Measurements from ENCODE around the gene CCL4L2.
"Not testable (repeated sequence)": the region's sequence is repeated elsewhere in the genome, so short reads cannot be mapped to it uniquely, and the experiment has no call there.

The CCL4L2 gene

DNA sequence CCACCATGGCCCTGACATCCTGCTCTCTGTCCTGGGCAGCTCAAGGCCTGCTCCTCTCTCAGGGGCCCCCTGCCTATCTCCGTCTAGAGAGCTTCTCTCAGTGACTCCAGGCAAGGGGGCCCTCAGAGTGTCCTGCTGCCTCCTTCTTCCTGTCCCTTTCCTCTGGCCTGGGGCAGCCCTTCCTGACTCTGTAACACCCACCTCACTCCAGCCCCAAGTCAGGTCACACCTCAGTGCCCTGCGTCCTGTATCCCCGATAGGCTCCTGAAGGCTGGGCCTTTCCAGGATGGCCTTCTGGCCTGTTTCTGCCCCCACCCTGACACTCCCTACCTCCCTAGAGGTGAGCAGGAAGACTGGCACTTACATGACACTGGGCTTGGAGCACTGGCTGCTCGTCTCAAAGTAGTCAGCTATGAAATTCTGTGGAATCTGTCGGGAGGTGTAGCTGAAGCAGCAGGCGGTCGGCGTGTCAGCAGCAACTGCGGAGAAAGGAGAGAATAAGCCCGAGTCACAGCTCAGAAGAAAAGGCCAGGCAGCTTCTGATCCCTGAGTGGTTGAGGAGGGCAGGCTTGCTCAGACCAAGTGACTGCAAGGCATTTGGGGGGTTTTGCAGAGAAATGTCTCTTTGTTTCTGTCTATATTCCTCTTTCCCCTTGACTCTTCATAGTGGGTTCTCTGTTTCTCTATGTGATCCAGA, 15.3 kb upstream of the CCL4L2 start:
- no peak for DNase-seq (ENCODE audit: low read depth, low spot score)

DNA sequence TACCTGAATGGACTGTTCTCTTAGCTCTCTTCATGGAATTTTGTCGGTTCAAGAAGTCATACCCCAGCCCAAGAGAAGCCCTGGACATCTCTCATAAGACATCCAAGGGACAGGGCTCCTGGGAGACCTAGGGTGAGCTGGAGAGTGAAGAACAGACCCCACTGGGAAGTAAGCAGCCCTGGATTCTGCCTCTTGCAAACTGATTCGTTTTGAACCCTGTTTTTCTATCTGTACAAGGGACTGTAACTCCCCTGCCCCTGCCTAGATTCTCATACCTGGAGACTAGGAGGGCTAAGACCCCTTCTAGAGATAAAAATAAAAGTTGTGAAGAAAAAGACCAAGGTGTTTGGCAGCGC, 14.8 kb upstream of the CCL4L2 start:
- no peak for DNase-seq (ENCODE audit: low read depth, low spot score)

DNA sequence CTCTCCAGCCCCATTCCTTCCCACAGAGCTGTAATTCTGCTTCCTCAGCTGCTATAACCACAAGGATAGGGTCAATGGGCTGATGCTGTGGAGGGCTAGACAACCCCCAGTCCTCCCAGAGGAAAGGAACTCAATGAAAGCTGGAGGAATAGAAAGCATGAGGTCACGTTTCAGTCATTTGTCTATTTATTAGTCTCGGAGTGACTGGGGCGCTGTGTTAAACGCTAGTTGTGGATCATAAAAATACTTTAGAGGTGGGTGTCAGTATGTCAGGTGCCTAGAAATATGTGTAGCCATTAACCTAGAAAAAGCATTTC, 13.5 kb upstream of the CCL4L2 start:
- DNase-seq (ENCODE audit: low read depth, low spot score) = no peak

DNA sequence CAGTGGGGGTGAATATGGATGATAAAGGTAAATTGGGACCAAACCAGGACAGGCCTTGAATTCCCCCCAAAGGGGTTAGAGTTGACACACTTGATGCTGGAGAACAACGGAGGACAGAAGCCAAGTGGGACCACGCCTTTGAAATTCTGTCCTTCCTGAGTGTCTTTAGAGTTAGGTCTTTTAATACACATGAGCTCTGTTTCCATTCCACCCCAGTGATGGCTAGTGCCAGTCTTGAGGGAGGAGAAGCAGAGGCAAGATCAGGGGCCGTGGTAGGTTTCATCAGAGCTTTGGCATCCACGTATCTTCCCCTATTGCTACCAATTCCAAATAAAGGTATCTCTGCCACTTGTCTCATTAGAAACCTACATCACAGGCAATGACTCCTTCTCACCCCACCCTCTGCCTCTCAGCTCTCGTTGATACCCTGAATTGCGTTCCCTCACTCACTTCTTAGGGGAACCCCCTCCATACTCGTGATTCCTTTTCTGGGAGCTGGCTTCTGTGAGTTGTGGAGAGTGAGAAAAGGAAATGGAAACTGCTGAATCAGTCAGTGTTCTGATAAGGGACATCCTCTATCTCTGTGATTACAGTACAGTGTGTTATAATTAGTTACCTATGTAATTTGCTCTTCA, 11.9 kb upstream of the CCL4L2 start:
- no peak for DNase-seq (ENCODE audit: low read depth, low spot score)

DNA sequence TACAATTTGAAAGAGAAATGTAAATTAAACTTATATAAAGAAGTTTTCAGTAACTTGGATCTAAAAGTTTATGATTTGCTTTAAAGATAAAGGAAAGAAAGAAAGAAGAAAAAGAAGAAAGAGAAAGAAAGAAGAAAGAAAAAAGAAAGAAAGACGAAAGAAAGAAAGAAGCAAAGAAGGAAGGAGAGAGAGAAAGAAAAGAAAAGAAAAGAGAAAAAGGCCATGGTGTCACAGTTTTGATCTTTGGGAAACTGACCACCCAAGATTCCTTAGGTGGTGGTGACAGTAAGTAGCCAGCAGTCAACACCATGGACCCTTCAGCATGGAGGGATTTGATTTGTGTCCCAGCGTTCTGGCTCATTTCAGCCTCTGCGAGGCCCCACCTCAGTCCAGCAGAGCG, 9.8 kb upstream of the CCL4L2 start:
- not testable (repeated sequence) for DNase-seq (ENCODE audit: low read depth, low spot score)

DNA sequence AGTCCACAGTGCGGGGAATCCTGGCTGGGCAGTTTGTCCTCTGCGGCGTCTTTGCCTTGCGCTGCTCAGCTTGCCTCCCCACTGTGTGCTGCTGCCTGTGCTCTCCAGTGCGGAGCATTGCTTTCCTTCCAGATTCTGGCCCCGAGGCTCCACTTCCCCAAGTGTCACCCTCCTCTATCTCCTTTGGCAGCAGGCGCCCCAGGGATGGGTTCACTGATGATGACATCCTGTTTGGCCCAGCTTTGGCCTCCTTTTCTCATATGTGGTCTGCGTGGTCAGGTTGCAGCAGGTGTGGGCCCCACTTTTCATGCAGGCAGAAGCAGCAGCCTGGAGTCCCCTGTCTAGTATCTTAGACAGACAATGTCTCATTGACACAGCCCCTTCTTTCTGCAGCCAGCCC, 9.4 kb upstream of the CCL4L2 start:
- DNase-seq (ENCODE audit: low read depth, low spot score) = not testable (repeated sequence)

DNA sequence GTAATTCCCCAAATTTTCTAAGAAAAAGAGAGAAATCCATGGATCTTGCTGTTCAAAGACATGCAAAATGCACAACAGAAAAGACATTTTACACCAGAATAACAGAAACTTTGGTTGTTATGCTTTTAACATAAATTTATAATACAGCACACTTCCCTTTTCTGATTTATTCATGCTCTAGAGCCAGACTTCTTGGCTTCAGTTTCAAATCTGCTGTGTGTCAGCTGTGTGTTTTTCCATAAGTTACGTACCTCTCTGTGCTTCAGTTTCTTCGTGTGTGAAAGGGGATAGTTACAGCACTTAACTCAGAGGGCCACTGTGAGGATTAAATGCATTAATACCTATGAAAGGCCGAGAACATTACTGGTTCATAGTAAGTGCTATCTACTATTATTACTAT, 7.5 kb upstream of the CCL4L2 start:
- DNase-seq (ENCODE audit: low read depth, low spot score) = no peak

DNA sequence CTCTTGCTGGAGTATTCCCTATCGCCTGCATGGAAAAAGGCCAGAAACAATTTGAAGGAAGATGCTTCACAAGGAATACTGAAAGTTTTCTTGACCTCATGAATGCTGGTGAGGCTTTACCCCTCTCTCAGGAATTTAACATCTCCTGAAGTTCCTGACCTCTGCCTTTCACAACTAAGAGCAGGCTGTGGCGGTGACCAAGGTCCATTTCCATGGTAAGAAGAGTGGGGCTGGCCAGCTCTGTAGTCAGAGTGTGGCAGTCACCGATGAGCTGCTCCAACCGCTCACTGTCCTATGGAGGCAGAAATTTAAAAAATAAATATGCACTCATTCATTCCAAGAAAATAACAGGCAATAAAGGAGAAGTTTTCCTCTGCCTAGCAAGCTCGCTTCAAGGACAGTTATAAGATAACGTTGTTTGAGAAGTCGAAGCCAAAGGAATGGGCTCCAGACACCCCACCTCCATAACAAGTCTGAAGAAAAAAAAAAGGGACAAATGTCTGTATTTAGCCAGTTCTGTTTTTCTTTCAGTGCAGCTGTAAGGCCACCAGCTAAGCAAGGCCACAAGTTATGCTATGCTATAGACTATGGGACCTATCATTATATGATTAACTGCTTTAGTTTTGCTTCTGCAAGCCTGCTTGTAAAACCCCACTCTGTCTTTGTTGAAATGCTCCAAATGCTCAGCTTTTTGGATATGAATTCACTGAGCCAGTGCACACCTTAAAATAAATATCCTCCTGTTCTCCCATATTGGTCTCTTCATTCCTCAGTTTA, 6.0 kb upstream of the CCL4L2 start:
- DNase-seq (ENCODE audit: low read depth, low spot score) = no peak

DNA sequence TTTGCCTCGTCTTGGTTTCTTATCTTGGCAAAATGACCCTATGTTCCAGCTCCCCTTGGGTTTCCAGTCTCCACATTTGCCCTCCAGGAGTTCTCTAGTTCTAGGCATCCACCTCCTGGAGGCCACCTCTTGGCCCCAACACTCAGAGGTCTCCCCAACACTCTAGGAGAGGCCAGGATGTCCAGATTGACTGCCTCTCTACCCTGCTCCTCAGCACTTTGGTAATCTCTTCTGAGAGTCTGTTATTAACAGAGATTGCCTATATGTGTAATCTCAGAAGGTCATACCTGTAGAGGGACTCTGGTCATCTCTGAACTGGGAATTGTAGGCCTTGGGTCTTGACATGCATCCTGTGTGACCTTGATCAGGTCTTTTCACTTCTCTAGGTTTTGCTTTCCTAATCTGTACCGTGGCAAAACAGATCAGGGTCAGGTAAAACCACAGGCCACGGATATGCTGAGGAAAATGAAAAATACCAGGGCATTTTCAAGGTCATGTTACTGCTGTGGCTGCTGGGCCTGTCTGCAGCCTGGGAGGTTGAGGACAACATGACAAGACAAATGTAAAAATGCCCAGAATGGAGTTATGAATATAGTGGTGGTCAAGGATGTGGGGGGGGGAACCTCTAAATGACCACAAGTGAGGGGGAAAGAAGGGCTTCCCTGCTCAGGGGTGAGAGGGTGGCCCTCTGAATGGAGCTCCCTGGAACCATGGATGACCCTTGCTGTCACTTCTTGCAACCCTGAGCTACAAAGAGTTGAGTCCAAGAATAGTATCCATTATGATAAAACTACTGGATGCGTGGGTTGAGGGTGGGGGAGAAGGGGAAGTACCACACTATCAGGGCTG, 5.0 kb upstream of the CCL4L2 start:
- no peak for DNase-seq (ENCODE audit: low read depth, low spot score)

DNA sequence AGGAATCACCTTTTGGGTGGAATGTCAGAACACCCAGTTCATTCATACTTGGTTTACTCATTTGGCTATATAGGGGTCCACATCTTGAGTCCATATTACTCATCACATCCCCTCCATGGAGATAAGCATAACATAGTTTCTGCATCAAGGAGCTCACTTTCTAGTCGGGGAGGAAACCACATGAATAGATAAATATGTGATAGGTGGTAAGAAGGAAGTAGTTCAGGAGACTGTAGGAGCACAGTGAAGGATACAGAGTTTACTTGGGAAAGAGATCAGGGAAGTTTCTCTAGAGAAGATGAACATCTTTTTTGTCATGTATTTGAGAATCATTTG, 4.4 kb upstream of the CCL4L2 start:
- DNase-seq (ENCODE audit: low read depth, low spot score) = not testable (repeated sequence)

DNA sequence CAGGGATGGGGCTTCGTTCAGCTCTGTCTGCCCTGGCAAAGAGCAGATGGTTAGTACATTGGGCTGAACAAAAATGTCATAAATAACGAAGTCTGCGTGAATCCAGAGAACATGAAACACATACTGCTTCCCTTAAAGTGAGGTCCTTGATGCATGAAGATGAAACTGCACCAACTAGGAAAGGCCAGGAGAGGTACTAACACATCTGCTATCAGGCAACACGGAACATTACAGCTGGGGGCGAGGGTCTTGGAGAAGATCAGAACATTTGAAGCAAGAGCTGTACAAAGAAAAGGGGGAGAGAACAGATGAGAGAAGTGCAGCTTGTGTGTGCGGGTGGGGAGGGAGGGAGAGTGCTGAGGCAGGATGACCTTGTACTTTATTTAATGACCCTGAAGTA, 3.5 kb upstream of the CCL4L2 start:
- not testable (repeated sequence) for DNase-seq (ENCODE audit: low read depth, low spot score)

DNA sequence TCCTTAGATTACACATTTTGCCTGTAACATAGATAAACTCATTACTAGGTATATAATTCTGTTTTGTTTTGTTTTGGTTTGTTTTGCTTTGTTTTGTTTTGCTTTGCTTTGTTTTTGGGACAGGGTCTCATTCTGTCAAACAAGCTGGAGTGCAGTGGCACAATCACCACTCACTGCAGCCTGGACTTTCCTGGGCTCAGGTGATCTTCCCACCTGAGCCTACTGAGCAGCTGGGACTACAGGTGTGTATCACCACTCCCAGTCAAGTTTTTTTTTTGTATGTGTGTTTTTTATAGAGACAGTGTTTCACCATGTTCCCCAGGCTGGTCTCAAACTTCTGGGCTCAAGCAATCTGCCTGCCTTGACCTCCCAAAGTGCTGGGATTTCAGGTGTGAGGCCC, 1.3 kb upstream of the CCL4L2 start:
- no peak for DNase-seq (ENCODE audit: low read depth, low spot score)

DNA sequence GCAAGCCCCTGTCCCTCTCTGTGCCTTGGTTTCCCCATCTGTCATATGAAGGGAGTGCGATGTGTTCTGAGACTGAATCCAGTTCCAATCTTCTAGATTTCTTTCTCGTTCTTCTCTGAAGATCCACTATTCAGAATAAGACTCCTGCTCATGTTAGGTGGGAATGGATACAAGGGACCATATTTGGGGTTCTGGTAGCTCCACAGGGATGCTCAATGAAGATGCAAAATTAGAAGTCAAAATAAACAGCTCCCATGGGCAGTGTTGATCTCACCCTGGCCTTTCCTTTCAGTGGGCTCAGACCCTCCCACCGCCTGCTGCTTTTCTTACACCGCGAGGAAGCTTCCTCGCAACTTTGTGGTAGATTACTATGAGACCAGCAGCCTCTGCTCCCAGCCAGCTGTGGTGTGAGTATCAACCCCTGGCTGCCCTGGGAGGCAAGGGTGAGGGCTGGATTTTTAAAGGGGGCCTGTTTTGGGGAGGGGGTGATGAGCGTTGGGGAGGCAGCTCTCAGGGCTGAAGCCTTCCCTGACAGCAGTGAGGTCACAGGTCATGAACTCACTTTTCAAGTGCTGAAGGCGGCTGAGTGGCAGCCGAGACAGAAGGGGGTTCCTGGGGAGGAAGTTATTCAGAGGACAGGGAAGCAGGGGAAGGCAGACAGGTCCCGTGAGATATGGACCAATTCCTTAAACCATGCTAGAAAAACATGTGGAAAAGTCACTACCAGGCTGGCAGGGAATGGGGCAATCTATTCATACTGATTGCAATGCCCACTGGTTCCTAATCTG, 815 bp downstream of the CCL4L2 start:
- DNase-seq (ENCODE audit: low read depth, low spot score) = not testable (repeated sequence)

DNA sequence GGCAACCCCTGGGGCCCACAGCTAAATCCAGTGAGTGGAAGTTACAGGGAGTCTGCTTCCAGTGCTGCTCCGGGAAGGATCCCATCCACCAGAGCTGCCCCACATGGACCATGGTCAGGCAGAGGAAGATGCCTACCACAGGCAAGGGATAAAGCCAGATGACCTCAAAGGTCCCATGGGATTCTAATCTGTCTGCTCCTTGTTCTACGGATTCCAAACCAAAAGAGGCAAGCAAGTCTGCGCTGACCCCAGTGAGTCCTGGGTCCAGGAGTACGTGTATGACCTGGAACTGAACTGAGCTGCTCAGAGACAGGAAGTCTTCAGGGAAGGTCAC, 1.4 kb downstream of the CCL4L2 start:
- no peak for DNase-seq (ENCODE audit: low read depth, low spot score)

DNA sequence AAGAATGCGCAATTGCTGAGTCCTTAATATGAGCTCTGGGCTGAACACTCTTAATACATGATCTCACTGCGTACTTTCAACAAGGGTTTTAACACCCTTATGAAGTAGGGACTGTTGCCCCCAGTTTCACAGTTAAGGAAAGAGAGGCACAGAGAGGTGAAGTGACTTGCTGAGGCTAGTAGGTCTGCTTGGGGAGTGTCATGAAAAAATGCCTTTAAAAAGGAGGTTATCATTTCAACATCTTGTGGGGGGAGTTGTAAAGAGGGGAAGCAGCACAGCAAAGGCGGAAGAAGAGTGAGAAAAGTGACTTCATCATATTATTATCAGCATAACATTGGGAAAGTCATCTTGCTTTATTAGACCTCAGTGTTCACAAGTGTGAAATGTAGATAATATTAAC, 2.1 kb downstream of the CCL4L2 start:
- DNase-seq (ENCODE audit: low read depth, low spot score) = no peak

DNA sequence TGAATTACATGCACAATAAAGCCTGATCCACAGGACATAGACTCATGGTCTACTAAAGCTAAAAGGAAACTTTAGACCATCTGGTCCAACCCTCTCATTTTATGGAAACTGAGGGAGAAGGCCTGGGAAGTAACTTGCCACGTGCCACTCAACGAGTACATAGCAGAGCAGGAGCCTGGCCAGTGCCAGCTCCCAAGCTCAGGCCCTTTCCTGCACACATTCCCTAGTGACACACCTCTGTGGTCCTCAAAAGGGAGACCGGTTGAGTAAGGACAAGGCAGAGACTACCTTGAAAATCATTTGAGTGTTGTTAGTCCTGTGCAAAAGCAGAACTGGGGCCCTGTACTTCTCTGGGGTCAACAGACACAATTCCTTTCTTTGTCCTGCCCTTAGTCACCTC, 2.8 kb downstream of the CCL4L2 start:
- no peak for DNase-seq (ENCODE audit: low read depth, low spot score)

DNA sequence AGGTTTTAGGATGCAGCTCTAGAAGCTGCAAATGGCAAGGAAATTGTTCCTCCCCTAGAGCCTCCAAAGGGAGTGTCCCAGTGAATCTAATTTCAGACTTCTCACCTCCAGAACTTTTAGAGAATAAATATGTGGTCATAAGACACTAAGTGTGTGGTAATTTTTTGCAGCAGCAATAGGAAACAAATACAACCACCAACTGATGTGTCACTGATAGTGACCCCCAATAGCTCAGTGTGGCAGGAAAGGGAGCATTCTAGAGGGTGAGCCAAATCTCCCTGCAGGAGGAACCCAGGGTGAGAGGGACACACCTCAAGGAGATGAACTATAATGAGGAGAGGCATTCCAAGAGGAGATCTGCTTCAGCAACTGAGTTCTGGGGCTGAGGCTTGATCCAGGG, 4.1 kb downstream of the CCL4L2 start:
- DNase-seq (ENCODE audit: low read depth, low spot score) = no peak

DNA sequence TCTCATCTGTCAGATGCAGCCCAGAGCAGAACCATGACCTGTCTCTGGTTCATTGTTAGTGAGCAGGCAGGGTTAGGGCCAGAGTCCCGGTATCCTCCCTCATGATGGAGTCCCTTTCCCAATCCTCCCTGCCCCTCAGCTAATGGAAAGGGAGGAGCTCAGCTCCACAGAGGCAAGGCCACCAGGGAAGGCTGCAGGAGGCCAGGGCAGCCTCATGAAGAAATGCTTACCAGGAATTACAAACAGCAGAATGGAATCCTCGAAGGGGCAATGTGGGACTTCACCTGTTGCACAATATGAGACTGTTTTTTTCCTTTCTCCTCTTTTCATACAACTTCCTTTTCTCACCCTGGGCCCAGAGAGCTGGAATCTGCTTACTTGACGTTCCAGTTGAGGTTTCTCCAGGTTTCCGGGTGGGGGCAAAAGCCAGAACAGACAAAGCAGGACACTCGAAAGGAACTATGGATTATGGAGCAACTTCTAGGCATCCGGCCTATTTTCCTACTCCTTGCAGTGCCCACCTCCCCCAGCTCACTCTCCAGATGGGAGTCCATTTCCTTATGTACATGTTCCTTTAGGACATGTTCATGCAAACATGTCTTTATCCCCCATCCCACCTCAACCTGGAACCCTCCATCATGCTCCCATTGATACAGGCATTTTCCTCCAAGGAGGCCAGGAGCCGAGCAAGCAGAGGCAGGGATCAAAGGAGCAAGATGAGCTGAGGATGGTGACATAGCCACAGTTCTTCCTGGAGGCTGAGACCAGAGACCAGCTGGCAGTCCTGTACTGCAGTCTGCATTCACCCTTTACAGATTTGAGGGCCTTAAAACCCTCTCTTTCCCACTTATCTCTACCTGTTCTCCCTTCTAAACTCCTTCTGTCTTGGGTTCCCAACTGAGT, 4.8 kb downstream of the CCL4L2 start:
- DNase-seq (ENCODE audit: low read depth, low spot score) = not testable (repeated sequence)

DNA sequence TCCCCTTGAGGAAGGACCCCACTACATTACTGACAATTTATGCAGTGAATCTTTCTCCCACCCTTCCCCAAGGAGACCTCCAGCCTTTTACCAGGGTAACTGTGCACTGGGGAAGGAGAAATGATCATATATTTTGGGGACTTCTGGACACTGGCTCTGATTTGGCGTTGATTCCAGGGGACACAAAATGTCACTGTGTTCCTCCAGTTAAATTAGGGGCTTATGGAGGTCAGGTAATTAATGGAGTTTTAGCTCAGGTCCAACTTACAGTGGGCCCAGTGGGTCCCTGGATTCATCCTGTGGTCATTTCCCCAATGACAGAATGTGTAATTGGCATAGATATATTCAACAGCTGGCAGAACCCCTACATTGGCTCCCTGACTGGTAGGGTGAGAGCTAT, 8.7 kb downstream of the CCL4L2 start:
- DNase-seq (ENCODE audit: low read depth, low spot score) = not testable (repeated sequence)

DNA sequence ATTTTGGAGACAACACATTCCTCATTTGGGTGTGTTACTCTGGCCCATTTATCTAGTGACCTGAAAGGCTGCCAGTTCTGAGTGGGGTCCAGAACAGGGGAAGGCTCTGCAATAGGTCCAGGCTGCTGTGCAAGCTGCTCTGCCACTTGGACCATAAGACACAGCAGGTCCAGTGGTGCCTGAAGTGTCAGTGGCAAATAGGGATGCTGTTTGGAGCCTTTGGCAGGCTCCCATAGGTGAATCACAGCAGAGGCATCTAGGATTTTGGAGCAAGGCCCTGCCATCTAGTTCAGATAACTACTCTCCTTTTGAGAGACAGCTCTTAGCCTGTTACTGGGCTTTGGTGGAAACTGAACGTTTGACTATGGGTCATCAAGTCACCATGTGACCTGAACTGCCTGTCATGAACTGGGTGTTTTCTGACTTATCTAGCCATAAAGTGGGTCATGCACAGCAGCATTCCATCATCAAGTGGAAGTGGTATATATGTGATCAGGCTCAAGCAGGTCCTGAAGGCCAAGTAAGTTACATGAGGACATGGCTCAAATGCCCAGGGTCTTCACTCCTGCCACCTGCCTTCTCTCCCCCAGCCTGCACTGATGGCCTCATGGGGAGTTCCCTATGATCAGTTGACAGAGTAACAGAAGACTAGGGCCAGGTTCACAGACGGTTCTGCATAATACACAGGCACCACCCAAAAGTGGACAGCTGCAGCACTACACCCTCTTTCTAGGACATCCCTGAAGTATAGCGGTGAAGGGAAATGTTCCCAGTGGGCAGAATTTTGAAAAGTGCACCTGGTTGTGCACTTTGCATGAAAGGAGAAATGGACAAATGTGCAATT, 10.1 kb downstream of the CCL4L2 start:
- not testable (repeated sequence) for DNase-seq (ENCODE audit: low read depth, low spot score)
